ENCODE data around the gene SPR. TPM values are rescaled to one million over a fixed set of nuclear protein-coding genes. Genes with fewer than 3 reads are reported as not detected.

SPR gene
- total and polyA plus RNA-seq, 2 of the 13 experiments (the other 11 are each of a cell fraction or from before 2014, with no cell fraction given) = 34.0 to 96.0 TPM

DNA sequence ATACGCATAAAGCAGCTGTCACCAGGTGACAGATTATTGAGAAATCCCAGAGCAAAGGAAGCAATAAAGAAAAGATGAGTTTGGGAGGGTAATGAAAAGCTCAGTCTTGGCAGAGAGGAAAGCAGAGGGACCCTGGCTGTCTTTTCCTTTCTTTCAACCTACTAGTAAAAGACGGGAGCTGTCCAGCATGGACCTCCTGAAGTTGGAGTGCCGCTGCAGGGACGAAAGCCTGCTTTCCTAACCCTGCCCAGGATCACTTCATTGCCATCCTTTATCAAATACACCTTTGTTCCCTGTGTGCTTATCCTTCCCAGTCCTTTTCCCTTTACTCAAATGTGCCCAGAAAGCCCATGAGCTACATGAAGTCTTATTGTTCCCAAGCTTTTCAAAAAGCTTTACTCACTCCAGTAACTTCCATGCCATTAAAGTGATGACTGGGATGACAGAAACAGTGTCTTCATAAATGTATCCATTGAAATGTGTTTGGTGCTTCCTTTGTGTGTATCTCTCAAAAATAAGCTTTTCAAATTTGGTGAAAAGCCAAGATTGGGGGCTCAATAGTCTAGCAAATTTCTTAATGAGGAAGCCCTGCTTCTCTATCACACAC lies 3.7 kb upstream of the SPR start (continued):
- no peak for TF ChIP-seq ZNF550 (CRISPR knock-in tag; IDR thresholded peaks at IDR 0.05; ENCODE audit: borderline replicate concordance)
- peak; percentile 75; the same call in 1 of the 2 replicates for TF ChIP-seq KAT8 (CRISPR knock-in tag; IDR thresholded peaks at IDR 0.05)
- no peak for TF ChIP-seq ZNF720 (CRISPR knock-in tag; IDR thresholded peaks at IDR 0.05)
- TF ChIP-seq, protein P1, sequence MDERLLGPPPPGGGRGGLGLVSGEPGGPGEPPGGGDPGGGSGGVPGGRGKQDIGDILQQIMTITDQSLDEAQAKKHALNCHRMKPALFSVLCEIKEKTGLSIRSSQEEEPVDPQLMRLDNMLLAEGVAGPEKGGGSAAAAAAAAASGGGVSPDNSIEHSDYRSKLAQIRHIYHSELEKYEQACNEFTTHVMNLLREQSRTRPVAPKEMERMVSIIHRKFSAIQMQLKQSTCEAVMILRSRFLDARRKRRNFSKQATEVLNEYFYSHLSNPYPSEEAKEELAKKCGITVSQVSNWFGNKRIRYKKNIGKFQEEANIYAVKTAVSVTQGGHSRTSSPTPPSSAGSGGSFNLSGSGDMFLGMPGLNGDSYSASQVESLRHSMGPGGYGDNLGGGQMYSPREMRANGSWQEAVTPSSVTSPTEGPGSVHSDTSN (CRISPR knock-in tag; IDR thresholded peaks at IDR 0.05) = no peak
- TF ChIP-seq, protein P2, sequence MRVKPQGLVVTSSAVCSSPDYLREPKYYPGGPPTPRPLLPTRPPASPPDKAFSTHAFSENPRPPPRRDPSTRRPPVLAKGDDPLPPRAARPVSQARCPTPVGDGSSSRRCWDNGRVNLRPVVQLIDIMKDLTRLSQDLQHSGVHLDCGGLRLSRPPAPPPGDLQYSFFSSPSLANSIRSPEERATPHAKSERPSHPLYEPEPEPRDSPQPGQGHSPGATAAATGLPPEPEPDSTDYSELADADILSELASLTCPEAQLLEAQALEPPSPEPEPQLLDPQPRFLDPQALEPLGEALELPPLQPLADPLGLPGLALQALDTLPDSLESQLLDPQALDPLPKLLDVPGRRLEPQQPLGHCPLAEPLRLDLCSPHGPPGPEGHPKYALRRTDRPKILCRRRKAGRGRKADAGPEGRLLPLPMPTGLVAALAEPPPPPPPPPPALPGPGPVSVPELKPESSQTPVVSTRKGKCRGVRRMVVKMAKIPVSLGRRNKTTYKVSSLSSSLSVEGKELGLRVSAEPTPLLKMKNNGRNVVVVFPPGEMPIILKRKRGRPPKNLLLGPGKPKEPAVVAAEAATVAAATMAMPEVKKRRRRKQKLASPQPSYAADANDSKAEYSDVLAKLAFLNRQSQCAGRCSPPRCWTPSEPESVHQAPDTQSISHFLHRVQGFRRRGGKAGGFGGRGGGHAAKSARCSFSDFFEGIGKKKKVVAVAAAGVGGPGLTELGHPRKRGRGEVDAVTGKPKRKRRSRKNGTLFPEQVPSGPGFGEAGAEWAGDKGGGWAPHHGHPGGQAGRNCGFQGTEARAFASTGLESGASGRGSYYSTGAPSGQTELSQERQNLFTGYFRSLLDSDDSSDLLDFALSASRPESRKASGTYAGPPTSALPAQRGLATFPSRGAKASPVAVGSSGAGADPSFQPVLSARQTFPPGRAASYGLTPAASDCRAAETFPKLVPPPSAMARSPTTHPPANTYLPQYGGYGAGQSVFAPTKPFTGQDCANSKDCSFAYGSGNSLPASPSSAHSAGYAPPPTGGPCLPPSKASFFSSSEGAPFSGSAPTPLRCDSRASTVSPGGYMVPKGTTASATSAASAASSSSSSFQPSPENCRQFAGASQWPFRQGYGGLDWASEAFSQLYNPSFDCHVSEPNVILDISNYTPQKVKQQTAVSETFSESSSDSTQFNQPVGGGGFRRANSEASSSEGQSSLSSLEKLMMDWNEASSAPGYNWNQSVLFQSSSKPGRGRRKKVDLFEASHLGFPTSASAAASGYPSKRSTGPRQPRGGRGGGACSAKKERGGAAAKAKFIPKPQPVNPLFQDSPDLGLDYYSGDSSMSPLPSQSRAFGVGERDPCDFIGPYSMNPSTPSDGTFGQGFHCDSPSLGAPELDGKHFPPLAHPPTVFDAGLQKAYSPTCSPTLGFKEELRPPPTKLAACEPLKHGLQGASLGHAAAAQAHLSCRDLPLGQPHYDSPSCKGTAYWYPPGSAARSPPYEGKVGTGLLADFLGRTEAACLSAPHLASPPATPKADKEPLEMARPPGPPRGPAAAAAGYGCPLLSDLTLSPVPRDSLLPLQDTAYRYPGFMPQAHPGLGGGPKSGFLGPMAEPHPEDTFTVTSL (CRISPR knock-in tag; IDR thresholded peaks at IDR 0.05; ENCODE audit: borderline replicate concordance) = no peak
- TF ChIP-seq ZNF557 (CRISPR knock-in tag; IDR thresholded peaks at IDR 0.05) = peak; percentile 68; the same call in 1 of the 2 replicates
- no peak for TF ChIP-seq JDP2 (CRISPR knock-in tag; IDR thresholded peaks at IDR 0.05; ENCODE audit: borderline replicate concordance)
- no peak for TF ChIP-seq AKAP8 (CRISPR knock-in tag; IDR thresholded peaks at IDR 0.05)
- no peak for TF ChIP-seq EEA1 (CRISPR knock-in tag; IDR thresholded peaks at IDR 0.05; ENCODE audit: borderline replicate concordance)
- TF ChIP-seq ZKSCAN1 (IDR thresholded peaks at IDR 0.05; ENCODE audit: low read length) = no peak
- TF ChIP-seq, protein P3, sequence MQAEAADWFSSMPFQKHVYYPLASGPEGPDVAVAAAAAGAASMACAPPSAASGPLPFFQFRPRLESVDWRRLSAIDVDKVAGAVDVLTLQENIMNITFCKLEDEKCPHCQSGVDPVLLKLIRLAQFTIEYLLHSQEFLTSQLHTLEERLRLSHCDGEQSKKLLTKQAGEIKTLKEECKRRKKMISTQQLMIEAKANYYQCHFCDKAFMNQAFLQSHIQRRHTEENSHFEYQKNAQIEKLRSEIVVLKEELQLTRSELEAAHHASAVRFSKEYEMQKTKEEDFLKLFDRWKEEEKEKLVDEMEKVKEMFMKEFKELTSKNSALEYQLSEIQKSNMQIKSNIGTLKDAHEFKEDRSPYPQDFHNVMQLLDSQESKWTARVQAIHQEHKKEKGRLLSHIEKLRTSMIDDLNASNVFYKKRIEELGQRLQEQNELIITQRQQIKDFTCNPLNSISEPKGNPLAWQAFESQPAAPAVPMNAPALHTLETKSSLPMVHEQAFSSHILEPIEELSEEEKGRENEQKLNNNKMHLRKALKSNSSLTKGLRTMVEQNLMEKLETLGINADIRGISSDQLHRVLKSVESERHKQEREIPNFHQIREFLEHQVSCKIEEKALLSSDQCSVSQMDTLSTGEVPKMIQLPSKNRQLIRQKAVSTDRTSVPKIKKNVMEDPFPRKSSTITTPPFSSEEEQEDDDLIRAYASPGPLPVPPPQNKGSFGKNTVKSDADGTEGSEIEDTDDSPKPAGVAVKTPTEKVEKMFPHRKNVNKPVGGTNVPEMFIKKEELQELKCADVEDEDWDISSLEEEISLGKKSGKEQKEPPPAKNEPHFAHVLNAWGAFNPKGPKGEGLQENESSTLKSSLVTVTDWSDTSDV (CRISPR knock-in tag; IDR thresholded peaks at IDR 0.05) = no peak
- TF ChIP-seq ZBTB38 (CRISPR knock-in tag; IDR thresholded peaks at IDR 0.05) = no peak
- TF ChIP-seq SCMH1 (CRISPR knock-in tag; IDR thresholded peaks at IDR 0.05; ENCODE audit: borderline replicate concordance) = no peak
- TF ChIP-seq ZFP37 (CRISPR knock-in tag; IDR thresholded peaks at IDR 0.05; ENCODE audit: borderline replicate concordance) = peak; percentile 79; the same call in 1 of the 2 replicates
- no peak for TF ChIP-seq PTBP1 (IDR thresholded peaks at IDR 0.05; ENCODE audit: low read depth, low read length, poor library complexity, severe bottlenecking)
- TF ChIP-seq ZNF746 (CRISPR knock-in tag; IDR thresholded peaks at IDR 0.05) = no peak
- TF ChIP-seq, protein P4, sequence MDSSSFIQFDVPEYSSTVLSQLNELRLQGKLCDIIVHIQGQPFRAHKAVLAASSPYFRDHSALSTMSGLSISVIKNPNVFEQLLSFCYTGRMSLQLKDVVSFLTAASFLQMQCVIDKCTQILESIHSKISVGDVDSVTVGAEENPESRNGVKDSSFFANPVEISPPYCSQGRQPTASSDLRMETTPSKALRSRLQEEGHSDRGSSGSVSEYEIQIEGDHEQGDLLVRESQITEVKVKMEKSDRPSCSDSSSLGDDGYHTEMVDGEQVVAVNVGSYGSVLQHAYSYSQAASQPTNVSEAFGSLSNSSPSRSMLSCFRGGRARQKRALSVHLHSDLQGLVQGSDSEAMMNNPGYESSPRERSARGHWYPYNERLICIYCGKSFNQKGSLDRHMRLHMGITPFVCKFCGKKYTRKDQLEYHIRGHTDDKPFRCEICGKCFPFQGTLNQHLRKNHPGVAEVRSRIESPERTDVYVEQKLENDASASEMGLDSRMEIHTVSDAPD (CRISPR knock-in tag; IDR thresholded peaks at IDR 0.05) = no peak
- peak; percentile 71 for TF ChIP-seq ELF3 (CRISPR knock-in tag; IDR thresholded peaks at IDR 0.05)
- no peak for TF ChIP-seq ZNF678 (CRISPR knock-in tag; IDR thresholded peaks at IDR 0.05)
